ENCODE results near the gene LIMD2.
"Not testable (repeated sequence)": the region's sequence is repeated elsewhere in the genome, so short reads cannot be mapped to it uniquely, and the experiment has no call there.

DNA sequence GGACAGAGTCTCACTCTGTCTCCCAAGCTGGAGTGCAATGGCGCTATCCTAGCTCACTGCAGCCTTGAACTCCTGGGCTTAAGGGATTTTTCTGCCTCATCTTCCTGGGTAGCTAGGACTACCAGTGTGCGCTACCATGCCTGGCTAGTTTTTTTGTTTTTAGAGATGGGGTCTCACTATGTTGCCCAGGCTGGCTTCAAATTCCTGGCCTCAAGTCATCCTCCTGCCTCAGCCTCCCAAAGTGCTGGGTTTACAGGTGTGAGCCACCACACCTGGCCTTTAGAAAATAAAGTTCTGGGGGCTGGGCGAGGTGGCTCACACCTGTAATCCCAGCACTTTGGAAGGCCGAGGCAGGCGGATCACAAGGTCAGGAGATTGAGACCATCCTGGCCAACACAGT lies 20.3 kb upstream of the LIMD2 start:
- not testable (repeated sequence) for TF ChIP-seq CTCF (IDR thresholded peaks at IDR 0.05); POLR2A (IDR thresholded peaks at IDR 0.05; ENCODE audit: low read depth); EP300 (IDR thresholded peaks at IDR 0.05); POLR2AphosphoS5 (IDR thresholded peaks at IDR 0.05)
